Renal pelvis (tissue), 4 donors: Measurements from ENCODE around the gene PTGES3L. TPM values are rescaled to one million over a fixed set of nuclear protein-coding genes. Genes with fewer than 3 reads are reported as not detected.
"Not testable (repeated sequence)": the region's sequence is repeated elsewhere in the genome, so short reads cannot be mapped to it uniquely, and the experiment has no call there.

ENCODE experiments used
- DNase-seq: peaks from one replicate; pipeline ENCODE4 v3.0.0-alpha.2; 2013
- polyA plus RNA-seq, 3 donors: library from polyadenylated mRNA; unstranded; fragments of 120-200 nt; gene quantifications; one replicate each; pipeline ENCODE4 v1.2.1, GENCODE V29; 2013; ENCODE audit not compliant: insufficient read length in 3 of 3

PTGES3L gene
- polyA plus RNA-seq, 3 donors = 1.1 to 2.6 (median 2.3) TPM

DNA sequence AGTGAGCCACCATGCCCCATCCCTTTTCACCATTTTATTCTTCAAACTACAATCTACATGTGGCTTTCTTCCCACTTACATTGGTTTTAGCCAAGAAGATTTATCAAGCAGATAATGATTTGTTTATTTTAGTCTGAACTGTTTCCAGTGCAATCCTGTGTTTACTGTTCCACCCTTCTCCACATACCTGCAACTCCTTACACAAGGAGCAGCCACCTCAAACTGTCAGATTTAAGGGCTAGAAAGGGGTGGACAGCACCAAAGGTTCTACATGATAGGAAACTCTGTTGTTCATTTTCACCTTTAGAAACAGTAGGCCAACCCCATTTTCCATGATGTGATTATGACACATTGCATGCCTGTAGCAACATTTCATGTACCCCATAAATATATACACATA is 2.4 kb upstream of the PTGES3L start:
- DNase-seq = no peak

DNA sequence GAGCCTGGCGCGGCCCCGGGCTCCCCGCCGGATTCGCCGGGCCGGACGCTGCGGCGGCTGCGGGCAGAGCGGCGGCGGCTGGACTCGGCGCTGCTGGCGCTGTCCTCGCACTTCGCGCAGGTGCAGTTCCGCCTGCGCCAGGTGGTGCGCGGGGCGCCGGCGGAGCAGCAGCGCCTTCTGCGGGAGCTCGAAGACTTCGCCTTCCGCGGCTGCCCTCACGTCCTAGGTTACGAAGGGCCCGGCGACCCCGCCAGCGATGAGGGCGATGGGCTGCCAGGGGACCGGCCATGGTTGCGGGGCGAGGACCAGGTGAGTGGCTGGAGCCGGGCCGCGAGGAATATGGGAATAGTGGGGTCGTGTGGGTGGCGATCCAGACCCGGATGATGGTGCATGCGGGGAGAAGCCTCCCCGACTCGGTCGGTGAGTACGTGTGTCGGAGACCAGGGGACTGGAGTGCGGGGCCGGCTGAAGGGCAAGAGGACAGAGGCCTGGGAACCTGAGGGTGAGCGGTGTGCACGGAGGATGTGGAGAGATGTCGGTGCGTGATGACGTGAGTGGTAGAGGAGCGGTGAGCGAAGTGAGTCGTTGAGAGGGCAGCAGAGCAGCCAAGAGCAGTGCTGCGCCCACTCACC is 1.0 kb upstream of the PTGES3L start:
- peak; percentile 41 for DNase-seq

DNA sequence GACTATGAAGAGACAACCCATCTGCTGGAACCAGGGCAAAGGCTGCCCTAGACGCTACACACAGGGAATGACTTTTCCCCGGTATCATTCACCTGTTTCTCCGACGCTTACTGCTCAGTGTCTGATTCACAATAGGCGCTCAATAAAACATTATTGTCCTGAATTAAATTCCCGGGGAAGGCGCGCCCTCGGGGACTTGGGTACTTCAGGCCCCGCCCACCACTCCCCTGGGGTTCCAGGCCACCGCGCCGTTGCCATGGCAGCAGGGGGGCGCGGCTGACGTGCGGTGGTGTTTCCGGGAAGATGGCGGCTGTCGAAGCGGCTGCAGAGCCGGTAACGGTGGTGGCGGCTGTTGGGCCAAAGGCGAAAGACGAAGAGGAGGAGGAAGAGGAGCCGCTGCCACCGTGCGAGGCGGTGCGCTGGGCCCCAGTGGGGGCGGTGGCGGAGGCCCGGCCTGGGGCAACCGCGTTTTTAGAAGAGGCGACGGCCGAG is 440 bp upstream of the PTGES3L start, which contains the start of gene RUNDC1:
Gene RUNDC1 (plus strand): TSS at position 292 of the 492 bp plus-strand sequence. CDS start 12 bp downstream, at position 304.
- DNase-seq = peak; percentile 92

DNA sequence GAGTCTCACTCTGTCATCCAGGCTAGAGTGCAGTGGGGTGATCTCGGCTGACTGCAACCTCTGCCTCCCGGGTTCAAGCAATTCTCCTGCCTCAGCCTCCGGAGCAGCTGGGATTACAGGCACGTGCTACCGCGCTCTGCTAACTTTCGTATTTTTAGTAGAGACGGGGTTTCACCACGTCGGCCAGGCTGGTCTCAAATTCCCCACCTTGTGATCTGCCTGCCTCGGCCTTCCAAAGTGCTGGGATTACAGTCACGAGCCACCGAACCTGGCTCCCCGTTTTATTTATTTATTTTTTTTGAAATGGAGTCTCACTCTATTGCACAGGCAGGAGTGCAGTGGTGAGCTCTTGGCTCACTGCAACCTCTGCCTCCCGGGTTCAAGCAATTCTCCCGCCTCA is 4.2 kb downstream of the PTGES3L start:
- not testable (repeated sequence) for DNase-seq

DNA sequence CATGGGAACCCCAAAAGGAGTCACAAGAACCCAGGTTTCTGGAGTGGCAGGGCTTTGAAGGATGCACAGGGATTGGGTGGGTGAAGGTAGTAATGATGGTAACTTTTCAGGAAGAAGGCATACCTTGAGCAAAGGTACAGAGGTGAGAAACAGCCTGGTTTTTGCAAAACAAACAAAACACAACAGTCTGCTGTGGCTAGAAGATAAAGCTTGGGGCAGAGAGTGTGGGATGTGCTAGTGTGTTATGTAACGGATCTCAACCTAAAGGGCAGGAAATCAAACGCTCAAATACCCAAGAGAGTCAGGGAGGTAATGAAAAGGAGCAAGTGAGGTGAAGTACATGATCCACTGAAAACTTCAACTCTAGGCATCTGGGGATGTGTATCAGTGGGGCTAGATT is 4.6 kb downstream of the PTGES3L start:
- no peak for DNase-seq

DNA sequence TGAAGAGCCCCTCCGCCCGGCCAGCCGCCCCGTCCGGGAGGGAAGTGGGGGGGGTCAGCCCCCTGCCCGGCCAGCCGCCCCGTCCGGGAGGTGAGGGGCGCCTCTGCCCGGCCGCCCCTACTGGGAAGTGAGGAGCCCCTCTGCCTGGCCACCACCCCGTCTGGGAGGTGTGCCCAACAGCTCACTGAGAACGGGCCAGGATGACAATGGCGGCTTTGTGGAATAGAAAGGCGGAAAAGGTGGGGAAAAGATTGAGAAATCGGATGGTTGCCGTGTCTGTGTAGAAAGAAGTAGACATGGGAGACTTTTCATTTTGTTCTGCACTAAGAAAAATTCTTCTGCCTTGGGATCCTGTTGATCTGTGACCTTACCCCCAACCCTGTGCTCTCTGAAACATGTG is 6.6 kb downstream of the PTGES3L start:
- not testable (repeated sequence) for DNase-seq

DNA sequence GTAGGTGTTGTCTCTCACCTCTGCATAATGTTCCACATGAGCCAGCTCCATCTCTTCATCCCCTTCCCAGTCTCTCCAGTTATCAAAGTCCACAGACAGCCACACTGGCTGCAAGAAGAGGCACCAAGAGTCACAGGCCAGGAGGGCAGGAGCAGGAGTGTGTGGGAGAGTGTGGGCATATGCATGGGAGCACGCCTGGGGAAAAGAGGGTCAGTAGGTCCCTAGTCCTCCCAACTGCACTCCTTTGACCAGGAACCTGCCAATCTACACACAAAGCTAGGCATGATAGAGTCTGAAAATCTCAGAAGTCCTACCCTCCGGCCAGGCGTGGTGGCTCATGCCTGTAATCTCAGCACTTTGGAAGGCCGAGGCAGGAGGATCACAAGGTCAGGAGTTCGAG is 8.3 kb downstream of the PTGES3L start:
- DNase-seq = no peak

DNA sequence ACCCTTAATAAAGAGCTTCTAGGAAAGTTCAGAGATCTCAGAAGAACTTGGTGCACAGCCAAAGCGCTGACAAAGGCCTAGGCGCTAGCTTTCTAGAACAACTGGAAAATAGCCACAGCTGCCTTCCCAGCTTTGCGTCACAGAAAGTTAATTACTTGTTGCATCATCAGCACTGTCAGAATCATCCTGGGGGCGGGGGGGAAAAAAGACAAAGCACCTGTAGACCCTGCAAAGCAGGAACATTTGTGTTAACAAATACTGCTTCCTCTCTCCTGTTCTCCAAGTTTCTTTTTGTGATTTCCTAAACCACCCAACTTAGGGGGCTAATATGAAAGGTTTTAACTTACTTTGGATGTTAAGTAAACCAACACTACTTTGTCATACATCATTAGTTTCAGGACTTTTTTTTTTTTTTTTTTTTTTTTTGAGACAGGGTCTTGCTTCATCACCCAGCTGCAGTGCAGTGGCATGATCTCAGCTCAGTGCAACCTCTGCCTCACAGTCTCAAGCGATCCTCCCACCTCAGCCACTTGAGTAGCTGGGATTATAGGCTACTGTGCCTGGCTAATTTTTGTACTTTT is 10.8 kb downstream of the PTGES3L start:
- peak; percentile 55 for DNase-seq

DNA sequence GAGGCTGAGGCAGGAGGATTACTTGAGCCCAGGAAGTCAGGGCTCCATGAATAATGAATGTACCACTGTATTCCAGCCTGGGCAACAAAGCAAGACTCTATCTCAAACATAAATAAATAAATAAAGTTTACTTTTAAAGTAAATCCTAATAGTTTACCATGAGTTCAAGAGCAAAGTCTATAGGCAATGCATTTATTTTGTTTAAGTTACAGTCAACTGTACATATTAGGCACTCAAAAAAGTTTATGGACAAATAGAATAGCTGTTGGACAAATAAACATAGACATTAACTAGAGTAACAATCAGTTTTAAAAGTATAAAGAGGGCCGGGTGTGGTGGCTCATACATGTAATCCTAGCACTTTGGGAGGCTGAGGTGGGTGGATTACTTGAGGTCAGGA is 12.0 kb downstream of the PTGES3L start:
- no peak for DNase-seq

DNA sequence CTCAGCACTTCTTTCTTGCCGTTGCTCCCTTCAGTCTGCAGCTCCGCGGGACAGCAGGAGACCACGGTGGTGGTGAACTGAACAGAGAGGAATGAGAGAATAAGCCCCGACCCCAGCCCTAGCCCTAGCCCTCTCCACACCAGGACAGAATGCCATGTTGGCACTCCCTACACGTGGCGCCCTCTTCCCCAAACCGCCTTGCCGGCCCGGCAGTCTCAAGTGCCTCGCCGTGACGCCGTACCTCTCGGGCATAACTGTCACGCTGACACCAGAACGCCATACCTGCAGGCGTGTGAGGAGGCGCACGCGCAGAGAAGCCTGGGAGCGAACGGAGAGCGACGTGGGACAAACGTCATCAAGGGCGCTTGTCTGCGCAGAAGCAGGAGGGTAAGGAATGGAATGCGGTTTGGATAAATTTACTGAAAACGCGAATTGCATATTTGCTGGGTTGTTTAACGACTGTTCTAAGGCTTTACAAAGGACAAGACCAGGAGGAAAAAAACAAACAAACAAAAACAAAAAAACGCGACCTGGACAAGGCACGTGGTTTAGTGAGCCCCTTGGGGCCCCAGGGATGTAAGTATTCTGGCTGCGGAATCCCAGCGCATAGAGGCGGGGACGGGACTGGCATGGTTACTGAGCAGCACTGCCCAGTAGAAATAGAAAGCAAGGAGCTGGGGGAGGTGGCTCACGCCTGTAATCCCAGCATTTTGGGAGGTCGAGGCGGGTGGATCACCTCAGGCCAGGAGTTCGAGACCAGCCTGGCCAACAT is 15.5 kb downstream of the PTGES3L start, which contains the start of gene AARSD1:
Gene AARSD1 (minus strand): TSS at position 294 of the 772 bp plus-strand sequence. CDS start 14 bp downstream, at position 280.
- DNase-seq = peak; percentile 94

DNA sequence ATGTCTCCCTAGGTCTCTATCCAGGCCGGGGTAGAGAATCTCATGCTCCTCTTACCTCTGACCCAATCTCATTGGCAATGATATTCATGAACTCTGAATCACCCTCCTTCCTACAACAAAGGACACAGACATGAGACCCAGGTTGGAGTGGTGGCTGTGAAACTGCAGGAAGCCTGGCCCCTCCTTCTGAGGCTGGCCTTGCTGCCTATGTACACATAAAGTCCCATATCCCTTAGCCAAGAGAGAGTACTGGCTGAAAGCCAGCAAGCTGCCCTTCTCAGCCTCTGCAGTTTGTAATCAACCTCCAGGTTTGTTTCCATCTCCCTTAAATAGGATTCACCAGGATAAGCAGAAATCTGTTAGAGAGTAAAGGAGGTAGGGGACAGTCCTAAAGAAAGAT is 26.2 kb downstream of the PTGES3L start:
- no peak for DNase-seq

DNA sequence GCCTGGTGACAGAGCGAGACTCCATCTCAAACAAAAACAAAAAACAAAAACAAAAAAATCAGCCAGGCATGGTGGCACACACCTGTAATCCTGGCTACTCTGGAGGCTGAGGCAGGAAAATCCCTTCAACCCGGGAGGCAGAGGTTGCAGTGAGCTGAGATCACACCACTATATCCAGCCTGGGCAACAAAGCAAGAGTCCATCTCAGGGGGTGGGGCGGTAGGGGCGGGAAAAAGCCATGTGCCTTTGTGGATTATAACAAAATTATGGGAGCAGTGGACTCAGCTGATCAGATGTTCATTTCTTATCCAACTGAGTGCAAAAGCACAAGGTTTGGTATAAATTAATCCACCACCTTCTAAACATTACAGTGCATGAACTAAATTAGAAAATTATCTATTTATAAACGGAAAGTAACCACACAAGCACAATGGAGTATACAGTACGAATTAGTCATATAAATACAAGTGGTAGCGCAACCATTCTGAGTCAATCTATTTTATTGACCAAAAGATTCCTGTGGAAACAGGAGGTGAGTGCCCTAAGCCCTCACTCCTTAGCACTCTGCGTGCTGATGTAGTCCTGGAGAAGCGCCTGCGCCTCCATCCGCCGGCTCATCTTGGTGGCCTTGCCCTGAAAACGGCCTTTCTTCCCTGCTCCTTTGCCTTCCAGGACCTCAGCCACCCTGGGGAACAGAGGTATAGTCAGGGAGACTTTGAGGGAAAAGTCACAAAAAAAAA is 29.7 kb downstream of the PTGES3L start:
- no peak for DNase-seq

DNA sequence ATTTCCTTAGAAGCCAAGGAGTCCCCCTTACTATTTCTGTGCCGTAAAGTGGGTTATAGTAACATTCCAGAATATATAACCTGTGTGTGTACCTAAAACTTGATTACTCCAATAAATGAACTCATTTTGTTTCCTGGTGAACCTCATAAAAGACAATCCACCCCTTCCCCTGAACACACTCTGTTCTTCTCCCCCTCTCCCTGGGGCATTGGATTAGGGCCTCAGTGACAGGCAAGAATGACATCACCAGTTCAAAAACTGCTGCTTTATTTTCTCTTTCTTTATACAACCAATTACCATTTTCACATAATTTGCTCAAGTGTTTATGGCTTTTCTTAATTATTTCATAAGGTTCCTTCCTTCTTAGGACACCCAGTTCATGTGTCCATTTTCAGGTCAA is 33.1 kb downstream of the PTGES3L start:
- no peak for DNase-seq

DNA sequence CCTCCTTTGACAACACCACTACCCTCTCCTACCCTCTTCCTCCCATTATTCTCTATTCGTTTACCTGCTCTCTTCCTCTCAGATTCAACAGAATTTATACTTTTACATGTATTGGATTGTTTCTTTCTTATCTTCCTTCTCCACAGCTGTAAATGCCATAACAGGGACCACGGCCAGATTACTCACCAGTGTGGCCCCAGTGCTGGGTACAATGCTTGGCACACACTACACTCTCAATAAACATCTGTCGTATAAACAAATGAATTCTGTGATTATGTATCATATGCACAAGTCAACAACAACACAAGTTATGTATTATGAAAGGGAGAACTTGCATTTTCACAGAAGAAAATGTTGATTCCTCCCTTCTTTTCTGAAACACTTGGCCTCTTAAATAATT is 35.7 kb downstream of the PTGES3L start:
- DNase-seq = no peak

DNA sequence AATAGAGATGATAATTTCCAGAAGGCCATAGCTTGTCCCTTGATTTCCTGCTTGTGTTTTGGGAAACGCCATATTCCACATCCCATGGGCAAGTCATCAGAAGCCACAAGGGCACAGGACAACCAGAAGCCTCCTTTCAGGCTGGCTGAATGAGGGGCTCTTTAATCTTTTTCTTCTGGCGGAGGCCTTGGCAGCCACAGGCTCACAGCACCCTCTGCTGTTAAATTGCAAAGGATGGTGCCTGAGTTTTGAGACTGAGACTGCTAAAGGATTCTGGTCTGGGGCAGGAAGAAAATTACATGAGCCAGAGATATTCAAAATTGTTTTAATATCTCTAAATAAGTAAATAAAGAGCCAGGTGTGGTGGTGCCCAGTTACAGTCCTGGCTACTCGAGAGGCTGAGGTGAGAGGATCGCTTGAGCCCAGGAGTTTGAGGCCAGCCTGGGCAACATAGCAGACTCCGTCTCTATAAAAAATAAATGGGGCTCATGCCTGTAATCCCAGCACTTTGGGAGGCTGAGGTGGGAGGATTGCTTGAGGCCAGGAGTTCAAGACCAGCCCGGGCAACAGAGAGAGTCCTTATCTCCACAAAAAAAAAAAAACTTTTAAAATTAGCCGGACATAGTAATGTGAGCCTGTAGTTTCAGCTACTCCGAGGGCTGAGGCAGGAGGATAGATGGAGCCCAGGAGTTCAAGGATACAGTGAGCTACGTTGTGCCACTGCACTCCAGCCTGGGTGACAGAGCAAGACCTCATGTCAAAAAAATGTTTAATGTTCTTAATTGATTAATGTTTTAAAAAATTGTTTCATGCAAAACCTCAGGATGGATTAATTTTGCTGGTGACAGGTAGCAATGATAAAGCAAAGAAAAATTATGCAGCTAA is 41.9 kb downstream of the PTGES3L start:
- peak; percentile 47 for DNase-seq

DNA sequence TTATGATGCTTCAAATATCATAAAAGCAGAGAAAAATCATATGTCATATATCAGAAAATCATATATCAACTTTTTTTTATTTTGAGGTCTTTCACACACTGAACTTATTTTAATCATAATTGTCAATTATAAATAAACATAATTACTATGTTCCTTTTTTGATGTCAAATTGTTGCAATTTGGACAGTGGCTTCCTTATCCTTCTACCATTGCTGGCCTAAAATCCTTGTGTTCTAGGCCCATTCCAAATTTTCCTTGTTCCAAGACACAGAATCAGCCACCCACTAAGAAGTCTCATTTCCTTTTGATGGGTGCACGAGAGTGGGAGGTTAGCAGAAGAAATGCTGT is 50.4 kb downstream of the PTGES3L start:
- DNase-seq = no peak

DNA sequence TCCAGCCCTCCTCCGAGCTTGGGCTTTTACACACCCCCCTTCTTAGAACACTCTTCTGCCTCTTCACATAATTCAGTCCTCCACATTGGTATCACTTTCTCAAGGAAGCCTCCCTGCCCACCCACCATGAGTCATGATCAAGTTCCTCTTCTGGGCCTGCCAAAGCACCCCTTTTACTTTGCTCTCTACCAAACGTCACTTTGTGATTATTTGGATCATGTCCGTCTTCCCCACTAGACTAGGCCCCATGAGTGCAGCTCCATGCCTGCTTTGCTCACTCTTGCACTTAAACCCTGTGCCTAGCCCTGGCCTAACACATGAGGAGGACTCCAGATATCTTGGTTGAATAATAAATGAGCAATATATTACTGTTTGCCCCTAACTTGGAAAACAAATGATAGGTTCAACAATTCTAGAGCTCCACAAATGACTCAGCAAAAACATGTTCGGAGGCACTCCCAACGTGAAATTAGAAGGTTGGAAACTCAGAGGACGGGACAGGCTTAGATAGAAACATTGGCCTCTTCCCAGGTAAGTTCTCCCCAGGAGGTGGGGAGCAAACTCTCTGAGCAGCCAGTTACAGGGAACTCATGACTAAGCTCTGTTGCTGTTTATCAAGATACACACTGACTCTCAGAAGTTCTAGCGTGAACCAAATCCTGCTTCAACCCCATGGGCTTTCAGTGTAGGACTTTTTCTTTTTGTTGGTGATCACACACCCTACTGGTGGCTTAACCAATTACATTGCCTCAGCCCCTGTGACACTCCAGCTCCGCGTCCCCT is 51.0 kb downstream of the PTGES3L start:
- DNase-seq = peak; percentile 37

DNA sequence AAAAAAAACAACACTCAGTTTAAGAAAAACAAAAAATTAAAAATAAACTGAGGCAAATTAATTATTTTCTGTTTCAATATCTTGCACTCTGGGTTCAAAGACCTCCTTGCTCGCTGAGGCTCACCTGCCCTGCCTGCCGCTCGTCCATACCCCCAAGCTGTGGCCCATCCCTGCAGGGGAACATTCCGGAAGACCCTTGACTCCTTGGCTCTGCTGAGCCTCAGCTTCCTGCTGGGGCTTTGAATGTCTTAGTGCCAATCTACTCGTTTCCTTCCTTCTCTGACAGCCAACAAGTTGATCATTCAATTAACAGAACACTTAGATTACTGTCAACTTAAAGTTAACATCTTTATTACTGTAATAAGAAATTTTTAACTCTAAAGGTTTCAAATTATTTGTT is 55.0 kb downstream of the PTGES3L start:
- no peak for DNase-seq

DNA sequence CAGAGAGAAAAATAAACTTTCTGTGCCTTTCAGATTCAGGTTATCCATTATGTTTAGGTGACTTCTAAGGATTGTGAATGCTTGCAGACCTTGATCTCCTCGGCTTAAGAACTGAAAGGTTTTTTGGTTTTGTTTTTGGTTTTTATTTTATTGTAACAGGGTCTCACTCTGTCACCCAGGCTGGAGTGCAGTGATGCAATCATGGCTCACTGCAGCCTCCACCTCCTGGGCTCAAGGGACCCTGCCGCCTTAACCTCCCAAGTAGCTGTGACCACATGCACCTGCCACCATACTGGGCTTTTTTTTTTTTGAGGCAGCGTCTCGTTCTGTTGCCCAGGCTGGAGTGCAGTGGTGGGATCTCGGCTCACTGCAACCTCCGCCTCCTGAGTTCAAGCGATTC is 56.4 kb downstream of the PTGES3L start:
- DNase-seq = not testable (repeated sequence)

DNA sequence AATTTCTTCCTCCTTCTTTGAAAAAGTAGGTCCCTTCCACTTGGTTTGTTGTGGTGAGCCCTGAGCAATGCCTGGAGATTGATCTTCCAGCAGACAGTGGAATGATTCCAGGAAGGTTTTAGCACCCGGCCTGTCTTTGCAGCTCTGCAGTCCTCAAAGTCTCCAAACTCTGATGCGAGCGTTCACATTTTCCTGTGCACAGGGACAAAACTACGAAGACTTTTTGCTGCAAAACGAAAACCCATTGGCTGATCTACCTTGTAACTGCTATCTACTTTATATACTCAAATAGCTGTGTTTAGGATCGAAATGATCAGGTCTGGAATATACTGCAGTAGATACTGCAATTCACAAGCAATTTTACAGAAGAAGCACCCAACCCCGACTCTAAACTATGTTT is 57.6 kb downstream of the PTGES3L start:
- no peak for DNase-seq
